Caco-2 (cell line): Measurements from ENCODE around the gene PPP1R9A. TPM values are rescaled to one million over a fixed set of nuclear protein-coding genes. Genes with fewer than 3 reads are reported as not detected.

Experiments used
- BruUV-seq: library from RNA; stranded (reverse); fragments of 400-500 nt; replicated peaks from 2 replicates; lab custom pipeline; 2021; lab: Mats Ljungman, UMichigan
- CTCF ChIA-PET: fragments of 300-600 bp; sonication (Branson Sonifier 250); formaldehyde crosslinking; loops from one replicate; lab custom pipeline; 2022; ENCODE audit warnings: antibody characterized with exemption; lab: Charles Lee
- POLR2A ChIA-PET: fragments of 300-600 bp; sonication (Branson Sonifier 250); formaldehyde crosslinking; loops from one replicate; lab custom pipeline; 2022; ENCODE audit warnings: antibody characterized with exemption; lab: Charles Lee
- DNase-seq, 2 experiments: peaks; one replicate each; pipeline versions ENCODE4 v3.0.0 to v3.0.0-alpha.2; 2020 to 2022
- H3K27me3 ChIP-seq: replicated peaks from 2 replicates; pipeline ENCODE4 v1.6.0; 2011; ENCODE audit warnings: low read length; ENCODE audit not compliant: control insufficient read depth, insufficient read depth
- H3K36me3 ChIP-seq: 2 replicates; pipeline ENCODE4 v1.5.1; 2011; ENCODE audit warnings: low read length; ENCODE audit not compliant: control insufficient read depth, insufficient read depth
- H3K4me1 ChIP-seq: fragments of 250-450 bp; sonication (Bioruptor Pico); 2 replicates; pipeline ENCODE4 v1.5.1; 2020; ENCODE audit warnings: mild to moderate bottlenecking
- H3K4me3 ChIP-seq: 2 replicates; pipeline ENCODE4 v1.5.1; 2011; ENCODE audit warnings: low read depth, mild to moderate bottlenecking, control low read depth, low read length
- H3K9me3 ChIP-seq: fragments of 250-450 bp; sonication (Bioruptor Pico); 2 replicates; pipeline ENCODE4 v1.5.1; 2020; ENCODE audit warnings: mild to moderate bottlenecking, moderate library complexity
- H3K27ac Mint-ChIP-seq: one replicate; pipeline ENCODE4 v1.8.0; 2022; ENCODE audit warnings: mixed read lengths; ENCODE audit not compliant: unreplicated experiment
- H3K27me3 Mint-ChIP-seq: one replicate; pipeline ENCODE4 v1.8.0; 2022; ENCODE audit warnings: mixed read lengths; ENCODE audit not compliant: insufficient read depth, unreplicated experiment
- H3K36me3 Mint-ChIP-seq: one replicate; pipeline ENCODE4 v1.8.0; 2022; ENCODE audit warnings: mild to moderate bottlenecking, mixed read lengths; ENCODE audit not compliant: insufficient read depth, unreplicated experiment
- H3K4me1 Mint-ChIP-seq: one replicate; pipeline ENCODE4 v1.8.0; 2022; ENCODE audit warnings: low read depth, mixed read lengths; ENCODE audit not compliant: unreplicated experiment
- H3K4me3 Mint-ChIP-seq: one replicate; pipeline ENCODE4 v1.8.0; 2022; ENCODE audit warnings: mild to moderate bottlenecking, moderate library complexity, mixed read lengths; ENCODE audit not compliant: unreplicated experiment
- H3K9me3 Mint-ChIP-seq: one replicate; pipeline ENCODE4 v1.8.0; 2022; ENCODE audit warnings: mixed read lengths; ENCODE audit not compliant: unreplicated experiment
- intact Hi-C: fragments of 100-400 bp; cut with micrococcal nuclease; formaldehyde crosslinking; loops from one replicate; pipeline ENCODE4 v1.10.0; 2022; ENCODE audit not compliant: unreplicated experiment
- total RNA-seq: library from RNA; stranded (reverse); gene quantifications from 2 replicates; pipeline ENCODE4 v1.2.3, GENCODE V29; 2022
- TF ChIP-seq, protein P1 (sequence below), 2 experiments: fragments of 200-600 bp in 1 of 2; IDR thresholded peaks; 1 replicate in 1 of 2; 2 replicates in 1 of 2; pipeline versions ENCODE4 v1.5.1 to v1.8.0; 2011 to 2022; ENCODE audit warnings: antibody characterized with exemption in 1 of 2, control low read depth in 1 of 2, inconsistent platforms in 1 of 2, low read depth in 1 of 2, low read length in 1 of 2, mild to moderate bottlenecking in 1 of 2, moderate library complexity in 1 of 2; ENCODE audit not compliant: insufficient read depth in 1 of 2, severe bottlenecking in 1 of 2, unreplicated experiment in 1 of 2

The PPP1R9A gene
- total RNA-seq, 1 experiment from 2014 or later = 37.4 TPM

GRCh38 chr7:94888995-94889523 is 18.3 kb upstream of the PPP1R9A start:
- no peaks in the 10 kb centered on the region for H3K4me1 ChIP-seq
- H3K9me3 ChIP-seq = no peaks in the 10 kb centered on the region
- intact Hi-C loops = no loop called here
- no peaks in the 10 kb centered on the region for H3K4me1 Mint-ChIP-seq
- no peak overlapping the region for H3K4me3 Mint-ChIP-seq
- TF ChIP-seq, protein P1, sequence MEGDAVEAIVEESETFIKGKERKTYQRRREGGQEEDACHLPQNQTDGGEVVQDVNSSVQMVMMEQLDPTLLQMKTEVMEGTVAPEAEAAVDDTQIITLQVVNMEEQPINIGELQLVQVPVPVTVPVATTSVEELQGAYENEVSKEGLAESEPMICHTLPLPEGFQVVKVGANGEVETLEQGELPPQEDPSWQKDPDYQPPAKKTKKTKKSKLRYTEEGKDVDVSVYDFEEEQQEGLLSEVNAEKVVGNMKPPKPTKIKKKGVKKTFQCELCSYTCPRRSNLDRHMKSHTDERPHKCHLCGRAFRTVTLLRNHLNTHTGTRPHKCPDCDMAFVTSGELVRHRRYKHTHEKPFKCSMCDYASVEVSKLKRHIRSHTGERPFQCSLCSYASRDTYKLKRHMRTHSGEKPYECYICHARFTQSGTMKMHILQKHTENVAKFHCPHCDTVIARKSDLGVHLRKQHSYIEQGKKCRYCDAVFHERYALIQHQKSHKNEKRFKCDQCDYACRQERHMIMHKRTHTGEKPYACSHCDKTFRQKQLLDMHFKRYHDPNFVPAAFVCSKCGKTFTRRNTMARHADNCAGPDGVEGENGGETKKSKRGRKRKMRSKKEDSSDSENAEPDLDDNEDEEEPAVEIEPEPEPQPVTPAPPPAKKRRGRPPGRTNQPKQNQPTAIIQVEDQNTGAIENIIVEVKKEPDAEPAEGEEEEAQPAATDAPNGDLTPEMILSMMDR (IDR thresholded peaks at IDR 0.05; ENCODE audit: insufficient read depth in 1 of 2, low read depth in 1 of 2, low read length in 1 of 2, severe bottlenecking in 1 of 2, unreplicated experiment in 1 of 2) = no peak
- H3K9me3 Mint-ChIP-seq = no peaks in the 10 kb centered on the region
- POLR2A ChIA-PET = no interaction called here
- H3K36me3 ChIP-seq = no peaks in the 10 kb centered on the region
- DNase-seq = no peak
- no peak overlapping the region for H3K27ac Mint-ChIP-seq
- H3K27me3 ChIP-seq = no peaks in the 10 kb centered on the region
- CTCF ChIA-PET = no interaction called here
- H3K27me3 Mint-ChIP-seq = no peaks in the 10 kb centered on the region
- no peak overlapping the region for H3K4me3 ChIP-seq
- no peaks in the 10 kb centered on the region for H3K36me3 Mint-ChIP-seq
- no TSS peak for BruUV-seq

DNA sequence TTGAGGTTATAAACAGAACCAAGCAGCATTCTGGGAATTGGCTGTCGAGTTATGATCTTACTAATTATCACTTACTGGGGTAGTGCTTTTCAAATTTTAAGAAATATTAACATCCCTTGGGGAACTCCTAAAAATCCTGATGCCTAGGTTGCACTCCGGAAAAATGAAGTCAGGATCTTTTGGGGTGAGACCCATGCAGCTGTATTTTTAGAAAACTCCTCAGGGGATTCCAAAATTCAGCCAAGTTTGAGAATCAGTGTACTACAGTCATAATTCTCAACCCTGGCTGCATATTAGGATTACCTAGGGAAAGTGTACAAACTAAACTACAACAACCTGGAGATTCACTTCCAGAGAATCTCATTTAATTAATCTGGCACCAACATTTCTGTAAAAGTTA is 17.2 kb upstream of the PPP1R9A start:
- Mint-ChIP-seq H3K27ac (no peak overlapping the region), H3K9me3 (no peaks in the 10 kb centered on the region), H3K27me3 (no peaks in the 10 kb centered on the region), H3K4me1 (no peaks in the 10 kb centered on the region), H3K4me3 (no peak overlapping the region), H3K36me3 (no peaks in the 10 kb centered on the region)
- ChIA-PET POLR2A (no interaction called here), CTCF (no interaction called here)
- Histone ChIP-seq H3K4me3 (no peak overlapping the region), H3K9me3 (no peaks in the 10 kb centered on the region), H3K36me3 (no peaks in the 10 kb centered on the region), H3K4me1 (no peaks in the 10 kb centered on the region), H3K27me3 (no peaks in the 10 kb centered on the region)
- intact Hi-C loops = no loop called here
- no TSS peak for BruUV-seq
- DNase-seq = no peak
- TF ChIP-seq, protein P1 (IDR thresholded peaks at IDR 0.05; ENCODE audit: insufficient read depth in 1 of 2, low read depth in 1 of 2, low read length in 1 of 2, severe bottlenecking in 1 of 2, unreplicated experiment in 1 of 2) = no peak

- no peak overlapping the region for H3K4me3 Mint-ChIP-seq
- intact Hi-C loops = no loop called here
- H3K27ac Mint-ChIP-seq = no peak overlapping the region
- TF ChIP-seq, protein P1 (IDR thresholded peaks at IDR 0.05; ENCODE audit: insufficient read depth in 1 of 2, low read depth in 1 of 2, low read length in 1 of 2, severe bottlenecking in 1 of 2, unreplicated experiment in 1 of 2) = no peak
- no peaks in the 10 kb centered on the region for H3K9me3 Mint-ChIP-seq
- Histone ChIP-seq H3K36me3 (no peaks in the 10 kb centered on the region), H3K4me1 (no peaks in the 10 kb centered on the region), H3K9me3 (no peaks in the 10 kb centered on the region), H3K27me3 (no peaks in the 10 kb centered on the region), H3K4me3 (no peak overlapping the region)
- ChIA-PET POLR2A (no interaction called here), CTCF (no interaction called here)
- H3K4me1 Mint-ChIP-seq = no peaks in the 10 kb centered on the region
- BruUV-seq = no TSS peak
- no peaks in the 10 kb centered on the region for H3K27me3 Mint-ChIP-seq
- no peaks in the 10 kb centered on the region for H3K36me3 Mint-ChIP-seq
- no peak for DNase-seq
These were observed 13.7 kb upstream of the PPP1R9A start for GRCh38 chr7:94893661-94894060.
